Endodermal cell (in vitro differentiated cells): Measurements from ENCODE around the gene ENPP1. TPM values are rescaled to one million over a fixed set of nuclear protein-coding genes. Genes with fewer than 3 reads are reported as not detected.

Experiments used
- DNase-seq: peaks from one replicate; pipeline ENCODE4 v3.0.0-alpha.2; 2017
- H3K27ac ChIP-seq: 2 replicates; pipeline ENCODE4 v1.5.1; 2013; ENCODE audit warnings: mild to moderate bottlenecking, low read depth, low read length, moderate library complexity
- H3K27me3 ChIP-seq: 2 replicates; pipeline ENCODE4 v1.6.1; 2013; ENCODE audit warnings: mild to moderate bottlenecking, low read length, moderate library complexity; ENCODE audit not compliant: insufficient read depth, control insufficient read depth, poor library complexity, severe bottlenecking
- H3K36me3 ChIP-seq: 2 replicates; pipeline ENCODE4 v1.7.0; 2013; ENCODE audit warnings: mild to moderate bottlenecking, low read length, moderate library complexity; ENCODE audit not compliant: control insufficient read depth, insufficient read depth
- H3K4me1 ChIP-seq: one replicate; pipeline ENCODE4 v1.7.0; 2013; ENCODE audit warnings: low read length; ENCODE audit not compliant: control insufficient read depth, insufficient read depth
- H3K4me3 ChIP-seq: 2 replicates; pipeline ENCODE4 v1.5.1; 2013; ENCODE audit warnings: mild to moderate bottlenecking, low read length, moderate library complexity
- H3K9ac ChIP-seq: 2 replicates; pipeline ENCODE4 v1.6.1; 2013; ENCODE audit warnings: mild to moderate bottlenecking, low read length, moderate library complexity; ENCODE audit not compliant: poor library complexity, severe bottlenecking; ENCODE audit errors: extremely low read depth
- H3K9me3 ChIP-seq: 2 replicates; pipeline ENCODE4 v1.6.1; 2013; ENCODE audit warnings: mild to moderate bottlenecking, low read length, moderate library complexity; ENCODE audit not compliant: control insufficient read depth
- H3K27ac Mint-ChIP-seq: 2 replicates; pipeline ENCODE4 v1.8.0; 2020; ENCODE audit warnings: mixed read lengths
- H3K27me3 Mint-ChIP-seq: 2 replicates; pipeline ENCODE4 v1.8.0; 2021; ENCODE audit warnings: mild to moderate bottlenecking, mixed read lengths; ENCODE audit not compliant: insufficient read depth
- H3K36me3 Mint-ChIP-seq: 2 replicates; pipeline ENCODE4 v1.8.0; 2020; ENCODE audit warnings: low read depth, mixed read lengths
- H3K4me1 Mint-ChIP-seq: 2 replicates; pipeline ENCODE4 v1.8.0; 2020; ENCODE audit warnings: mixed read lengths
- H3K4me3 Mint-ChIP-seq: 2 replicates; pipeline ENCODE4 v1.8.0; 2020; ENCODE audit warnings: mild to moderate bottlenecking, moderate library complexity, mixed read lengths
- H3K9me3 Mint-ChIP-seq: 2 replicates; pipeline ENCODE4 v1.8.0; 2020; ENCODE audit warnings: mild to moderate bottlenecking, mixed read lengths
- CTCF ChIP-seq: fragments of 200-600 bp; sonication (generic); conservative IDR thresholded peaks from 2 replicates; pipeline ENCODE4 v1.5.0; 2021; ENCODE audit warnings: antibody characterized with exemption, mild to moderate bottlenecking
- WGBS, 2 experiments: methylation state at CpG; one replicate each; pipeline versions ENCODE4 v1.1.5 to v1.1.7; 2013; ENCODE audit warnings: missing lambda C conversion rate in 2 of 2, mixed read lengths in 1 of 2; ENCODE audit not compliant: insufficient coverage in 1 of 2, insufficient read length in 1 of 2; 5-methylcytosine and 5-hydroxymethylcytosine counted together
- total RNA-seq, 2 donors: library from RNA; stranded (reverse); fragmentation: NEBNext Ultra II Directional in 1 of 2; extraction: Animal tissue kit (Norgen Biotek cat#: 25700) in 1 of 2; gene quantifications; 2 replicates in 1 of 2; 3 replicates in 1 of 2; pipeline ENCODE4 v1.2.1, GENCODE V29; 2021

ENPP1 gene
- total RNA-seq, 2 donors from 2014 or later = 11.6 to 16.1 TPM

DNA sequence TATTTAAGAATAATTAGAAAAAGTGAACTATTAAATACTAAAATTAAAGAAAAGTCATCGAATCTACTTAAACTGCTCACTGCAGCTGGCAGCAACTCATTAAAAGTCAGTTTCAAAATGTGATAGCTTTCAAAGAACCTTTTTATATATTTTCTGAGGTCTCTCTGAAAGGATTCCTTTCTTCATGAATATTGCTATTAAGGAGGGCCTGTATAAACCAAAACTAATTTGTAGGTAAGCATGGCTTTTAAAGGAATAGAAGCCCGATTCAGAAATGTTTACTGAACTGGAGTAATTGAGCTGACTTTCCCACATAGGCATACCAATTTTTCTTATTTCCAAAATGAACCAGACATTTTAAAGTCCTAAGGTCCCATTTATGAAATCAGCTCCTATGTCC is 41.2 kb upstream of the ENPP1 start:
- Histone ChIP-seq H3K4me1 (peaks cover 11% of the 10 kb centered on the region), H3K9me3 (peaks cover 21% of the 10 kb centered on the region), H3K9ac (no peak overlapping the region), H3K36me3 (no peaks in the 10 kb centered on the region), H3K27me3 (no peaks in the 10 kb centered on the region), H3K4me3 (peak overlapping the region; percentile 43), H3K27ac (no peak overlapping the region)
- Mint-ChIP-seq H3K4me3 (no peak overlapping the region), H3K27ac (no peak overlapping the region), H3K9me3 (peaks cover 12% of the 10 kb centered on the region), H3K27me3 (peaks cover 38% of the 10 kb centered on the region), H3K36me3 (peaks cover 3% of the 10 kb centered on the region), H3K4me1 (peaks cover 14% of the 10 kb centered on the region)
- no peak for TF ChIP-seq CTCF
- DNase-seq = no peak
- 98 to 100% methylated on average over 2 of the region's 2 CpGs for WGBS, 2 experiments

GRCh38 chr6:131768964-131769363 is 38.9 kb upstream of the ENPP1 start:
- Mint-ChIP-seq H3K27ac (no peak overlapping the region), H3K4me1 (peaks cover 25% of the 10 kb centered on the region), H3K9me3 (peaks cover 12% of the 10 kb centered on the region), H3K27me3 (peaks cover 42% of the 10 kb centered on the region), H3K36me3 (peaks cover 3% of the 10 kb centered on the region), H3K4me3 (no peak overlapping the region)
- no peak for TF ChIP-seq CTCF
- DNase-seq = no peak
- peaks cover 21% of the 10 kb centered on the region for H3K9me3 ChIP-seq
- H3K9ac ChIP-seq = no peak overlapping the region
- WGBS, 2 experiments = 90% methylated on average over 1 of the region's 1 CpG; no CpG with 5 or more reads in 1 of the 2 experiments
- H3K4me3 ChIP-seq = no peak overlapping the region
- H3K4me1 ChIP-seq = peaks cover 19% of the 10 kb centered on the region
- H3K27me3 ChIP-seq = no peaks in the 10 kb centered on the region
- no peaks in the 10 kb centered on the region for H3K36me3 ChIP-seq
- no peak overlapping the region for H3K27ac ChIP-seq

DNA sequence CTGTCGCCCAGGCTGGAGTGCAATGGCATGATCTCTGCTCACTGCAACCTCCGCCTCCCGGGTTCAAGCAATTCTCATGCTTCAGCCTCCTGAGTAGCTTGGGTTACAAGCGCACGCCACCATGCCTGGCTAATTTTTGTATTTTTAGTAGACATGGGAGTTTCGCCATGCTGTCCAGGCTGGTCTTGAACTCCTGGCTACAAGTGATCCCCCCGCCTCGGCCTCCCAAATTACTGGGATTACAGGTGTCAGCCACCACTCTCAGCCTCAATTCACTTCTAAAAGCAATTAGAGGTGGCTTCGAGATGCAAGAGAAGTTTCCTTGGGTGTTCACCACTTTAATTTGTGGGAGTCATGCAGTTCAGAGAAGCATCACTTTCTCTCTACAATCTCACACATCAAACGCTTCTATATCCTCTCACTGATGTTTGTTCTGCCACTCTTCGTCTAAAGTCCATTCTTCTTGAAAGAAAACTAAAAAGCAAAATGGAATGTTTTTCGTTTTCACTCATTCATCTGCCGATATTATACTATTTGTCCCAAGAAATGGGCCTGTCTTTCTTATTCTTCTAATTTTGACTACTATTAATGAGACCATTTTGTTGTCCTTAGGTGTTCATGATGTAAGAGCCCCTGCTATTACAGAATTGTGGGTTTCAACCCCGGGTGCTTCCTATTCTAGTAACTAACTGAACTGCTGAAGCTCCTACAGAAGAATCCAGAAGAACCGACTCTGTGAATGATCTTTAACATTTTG is 38.3 kb upstream of the ENPP1 start:
- no peaks in the 10 kb centered on the region for H3K36me3 ChIP-seq
- 86 to 95% methylated on average over 10 to 15 of the region's 15 CpGs for WGBS, 2 experiments
- Mint-ChIP-seq H3K36me3 (peaks cover 3% of the 10 kb centered on the region), H3K27ac (no peak overlapping the region), H3K9me3 (peaks cover 12% of the 10 kb centered on the region), H3K27me3 (peaks cover 43% of the 10 kb centered on the region), H3K4me1 (peaks cover 25% of the 10 kb centered on the region), H3K4me3 (no peak overlapping the region)
- H3K27me3 ChIP-seq = no peaks in the 10 kb centered on the region
- no peak overlapping the region for H3K4me3 ChIP-seq
- peaks cover 16% of the 10 kb centered on the region for H3K4me1 ChIP-seq
- peaks cover 21% of the 10 kb centered on the region for H3K9me3 ChIP-seq
- no peak overlapping the region for H3K27ac ChIP-seq
- no peak overlapping the region for H3K9ac ChIP-seq
- no peak for TF ChIP-seq CTCF
- DNase-seq = no peak
